ENCODE results near the gene ZFP92. TPM values are rescaled to one million over a fixed set of nuclear protein-coding genes. Genes with fewer than 3 reads are reported as not detected.

ZFP92 gene
- total RNA-seq, 6 experiments from 2014 or later: 0.03 to 0.38 (median 0.06) TPM

GRCh38 chrX:153426204-153426603, 14.9 kb downstream of the ZFP92 start:
- H3K4me3 Mint-ChIP-seq: no peak overlapping the region
- no peak for DNase-seq
- H3K36me3 Mint-ChIP-seq (ENCODE audit: low read depth): no peaks in the 10 kb centered on the region
- peaks cover 19% of the 10 kb centered on the region for H3K27me3 Mint-ChIP-seq (ENCODE audit: insufficient read depth)
- H3K27ac Mint-ChIP-seq: no peak overlapping the region
- no peaks in the 10 kb centered on the region for H3K9me3 Mint-ChIP-seq
- no peaks in the 10 kb centered on the region for H3K4me1 Mint-ChIP-seq (ENCODE audit: low read depth)
- TF ChIP-seq CTCF (IDR thresholded peaks at IDR 0.05): no peak

DNA sequence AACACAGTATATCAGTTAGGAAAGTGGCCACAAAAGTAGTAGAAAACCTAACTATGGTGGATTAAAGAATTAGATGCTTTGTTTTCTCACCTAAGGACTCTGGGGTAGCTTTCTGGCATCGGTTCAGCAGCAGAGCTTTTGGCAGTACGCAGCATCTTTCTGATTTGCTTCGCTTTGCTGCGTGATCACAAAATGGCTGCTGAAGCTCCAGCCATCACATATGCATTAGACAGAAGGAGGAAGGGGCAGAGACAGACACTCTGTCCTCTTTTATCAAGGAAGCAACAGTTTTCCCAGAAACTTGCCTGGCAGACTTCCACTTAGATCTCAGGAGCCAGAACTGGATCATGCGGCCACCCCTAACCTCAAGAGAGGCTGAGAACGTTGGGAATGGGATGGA, 19.5 kb downstream of the ZFP92 start:
- Mint-ChIP-seq H3K4me3 (no peak overlapping the region), H3K9me3 (no peaks in the 10 kb centered on the region), H3K4me1 (ENCODE audit: low read depth) (no peaks in the 10 kb centered on the region), H3K27me3 (ENCODE audit: insufficient read depth) (peaks cover 17% of the 10 kb centered on the region), H3K36me3 (ENCODE audit: low read depth) (no peaks in the 10 kb centered on the region), H3K27ac (no peak overlapping the region)
- TF ChIP-seq CTCF (IDR thresholded peaks at IDR 0.05): no peak
- no peak for DNase-seq

GRCh38 chrX:153433161-153433680, 21.9 kb downstream of the ZFP92 start:
- Mint-ChIP-seq H3K27ac (no peak overlapping the region), H3K27me3 (ENCODE audit: insufficient read depth) (peaks cover 8% of the 10 kb centered on the region), H3K9me3 (no peaks in the 10 kb centered on the region), H3K36me3 (ENCODE audit: low read depth) (no peaks in the 10 kb centered on the region), H3K4me1 (ENCODE audit: low read depth) (no peaks in the 10 kb centered on the region), H3K4me3 (no peak overlapping the region)
- no peak for DNase-seq
- no peak for TF ChIP-seq CTCF (IDR thresholded peaks at IDR 0.05)

DNA sequence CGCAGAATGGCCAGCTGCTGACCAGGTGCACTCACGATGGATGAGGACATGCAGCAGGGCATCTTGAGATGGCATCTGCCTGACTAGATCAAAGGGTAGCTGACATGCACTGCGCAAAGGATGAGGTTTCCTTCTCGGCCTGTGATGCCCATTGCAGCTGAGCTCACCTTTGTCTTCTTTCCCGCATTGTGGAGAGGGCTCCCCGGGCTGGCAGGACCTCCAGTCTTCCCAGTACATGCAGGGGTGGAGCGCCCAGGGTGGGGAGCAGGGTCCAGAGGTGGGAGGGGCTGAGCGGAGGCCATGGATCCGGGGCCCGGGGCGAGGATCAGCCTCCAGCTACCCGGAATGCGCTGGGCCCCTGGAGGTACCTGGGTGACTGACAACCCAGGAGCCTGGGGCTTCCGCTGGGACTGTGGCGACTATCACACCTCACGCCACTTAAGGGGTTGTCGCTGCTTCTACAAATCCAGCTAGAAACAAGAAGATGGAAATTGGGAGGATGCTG, 22.6 kb downstream of the ZFP92 start:
- Mint-ChIP-seq H3K36me3 (ENCODE audit: low read depth) (no peaks in the 10 kb centered on the region), H3K27me3 (ENCODE audit: insufficient read depth) (peaks cover 6% of the 10 kb centered on the region), H3K9me3 (no peaks in the 10 kb centered on the region), H3K4me1 (ENCODE audit: low read depth) (no peaks in the 10 kb centered on the region), H3K27ac (no peak overlapping the region), H3K4me3 (no peak overlapping the region)
- TF ChIP-seq CTCF (IDR thresholded peaks at IDR 0.05): no peak
- DNase-seq: no peak

DNA sequence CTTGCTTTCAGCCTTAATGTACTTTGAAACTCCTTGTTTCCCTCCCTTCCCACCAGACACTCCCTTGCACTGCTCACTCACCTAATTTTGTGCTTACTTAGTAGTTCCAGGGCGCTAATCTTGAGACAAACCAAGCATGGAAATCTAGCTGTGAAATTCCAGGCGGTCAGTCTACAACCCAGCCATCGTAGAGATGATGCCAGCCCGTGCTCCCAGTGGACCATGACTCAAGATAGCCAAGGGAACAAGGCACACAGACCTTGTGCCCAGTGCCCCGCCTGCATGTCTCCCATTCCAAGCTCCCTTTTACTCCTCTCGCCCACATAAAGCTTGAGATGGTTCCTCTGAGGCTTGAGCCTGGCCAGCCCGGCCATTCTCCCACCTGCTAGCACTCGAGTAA, 23.5 kb downstream of the ZFP92 start:
- Mint-ChIP-seq H3K27me3 (ENCODE audit: insufficient read depth) (peaks cover 9% of the 10 kb centered on the region), H3K4me3 (no peak overlapping the region), H3K4me1 (ENCODE audit: low read depth) (no peaks in the 10 kb centered on the region), H3K9me3 (no peaks in the 10 kb centered on the region), H3K27ac (no peak overlapping the region), H3K36me3 (ENCODE audit: low read depth) (no peaks in the 10 kb centered on the region)
- no peak for TF ChIP-seq CTCF (IDR thresholded peaks at IDR 0.05)
- no peak for DNase-seq

DNA sequence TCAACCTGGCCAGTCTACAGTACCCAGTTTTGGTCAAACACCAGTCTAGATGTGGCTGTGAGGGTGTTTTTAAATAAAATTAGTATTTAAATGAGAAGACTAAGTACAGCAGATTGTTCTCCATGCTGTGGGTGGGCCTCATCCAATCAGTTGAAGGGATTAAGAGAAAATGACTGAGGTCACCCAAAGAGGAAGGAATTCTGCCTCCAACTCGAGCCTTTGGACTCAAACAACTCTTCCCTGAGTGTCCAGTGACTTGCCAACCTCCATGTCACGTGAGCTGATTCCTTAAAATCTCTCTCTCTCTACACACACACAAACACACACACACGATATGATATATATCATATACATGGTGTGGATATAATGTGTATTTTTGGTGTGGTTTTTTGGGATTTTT, 24.6 kb downstream of the ZFP92 start:
- no peak for TF ChIP-seq CTCF (IDR thresholded peaks at IDR 0.05)
- H3K27ac Mint-ChIP-seq: no peak overlapping the region
- H3K9me3 Mint-ChIP-seq: no peaks in the 10 kb centered on the region
- H3K4me1 Mint-ChIP-seq (ENCODE audit: low read depth): no peaks in the 10 kb centered on the region
- no peak for DNase-seq
- no peaks in the 10 kb centered on the region for H3K36me3 Mint-ChIP-seq (ENCODE audit: low read depth)
- H3K27me3 Mint-ChIP-seq (ENCODE audit: insufficient read depth): peaks cover 11% of the 10 kb centered on the region
- H3K4me3 Mint-ChIP-seq: no peak overlapping the region

Measured in HFFc6 (cell line).